Glomerular visceral epithelial cell (primary cell): ENCODE results near the gene PEX16.

ENCODE experiments used
- DNase-seq: peaks from one replicate; pipeline ENCODE4 v3.0.0-alpha.2; 2016; ENCODE audit errors: extremely low spot score

The PEX16 gene

DNA sequence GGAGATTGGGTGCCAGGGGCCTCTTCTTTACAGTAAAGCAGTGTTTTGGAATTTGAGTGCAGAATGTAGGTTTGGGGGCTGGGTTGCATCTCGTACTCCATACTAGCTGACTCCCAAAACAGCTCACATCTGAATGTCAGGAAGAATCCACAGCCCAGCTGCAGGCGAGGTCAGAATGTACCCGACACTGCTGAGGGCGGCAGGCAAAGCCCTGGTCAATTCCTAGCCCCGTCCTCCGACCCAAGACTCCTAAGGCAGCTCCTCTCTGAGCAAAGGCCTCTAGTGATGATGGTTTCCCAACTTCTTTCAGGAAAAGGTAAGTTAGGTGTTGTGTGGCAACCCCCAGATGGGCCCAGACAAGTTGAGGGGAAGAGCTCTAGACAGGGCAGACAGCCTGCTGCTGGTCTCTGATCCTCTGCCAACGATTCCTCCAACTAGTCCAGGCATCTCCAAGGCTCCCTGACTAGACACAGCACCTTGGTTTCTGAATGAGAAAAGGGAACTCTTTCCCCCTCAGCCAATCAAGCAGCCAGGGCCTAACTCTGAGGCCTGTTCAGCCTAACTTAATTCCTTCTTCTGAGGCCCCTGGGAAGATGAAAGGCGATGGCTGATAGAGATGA lies 13.4 kb upstream of the PEX16 start:
- no peak for DNase-seq

DNA sequence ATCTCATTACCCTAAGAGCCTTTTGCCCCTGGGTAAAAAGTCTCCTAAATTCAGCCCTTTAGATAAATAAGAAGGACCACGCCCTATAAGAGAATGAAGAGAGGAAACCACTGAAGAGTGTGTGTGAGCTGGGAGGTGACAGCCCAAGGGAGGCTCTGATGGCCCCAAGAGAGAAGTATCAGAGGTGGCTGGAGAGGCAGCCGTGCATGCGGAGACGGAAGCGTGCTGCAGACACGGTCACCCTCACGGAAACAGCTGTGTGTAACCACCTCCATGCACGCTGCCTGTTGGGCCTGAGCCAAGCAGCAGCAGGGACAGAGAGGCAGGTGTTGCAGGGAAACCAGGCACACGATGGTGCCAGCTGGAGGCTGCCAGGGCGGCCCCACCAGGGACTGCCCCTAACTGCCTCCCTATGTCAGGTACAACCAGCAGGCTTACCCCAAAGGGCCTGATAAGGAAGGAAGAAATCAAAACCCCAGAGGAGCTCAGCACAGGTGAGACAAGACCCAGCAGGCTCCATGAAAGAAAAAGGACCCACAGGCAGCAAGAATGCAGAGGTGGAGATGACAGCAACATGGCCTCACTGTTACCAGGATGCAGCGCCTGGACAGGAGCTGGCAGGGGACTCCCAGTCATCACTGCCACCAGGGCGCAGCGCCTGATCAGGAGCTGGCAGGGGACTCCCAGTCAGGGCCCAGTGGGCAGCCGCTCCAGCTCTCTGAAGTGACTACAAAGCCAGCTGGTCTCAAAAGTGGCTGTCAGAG lies 12.5 kb upstream of the PEX16 start:
- DNase-seq = no peak

DNA sequence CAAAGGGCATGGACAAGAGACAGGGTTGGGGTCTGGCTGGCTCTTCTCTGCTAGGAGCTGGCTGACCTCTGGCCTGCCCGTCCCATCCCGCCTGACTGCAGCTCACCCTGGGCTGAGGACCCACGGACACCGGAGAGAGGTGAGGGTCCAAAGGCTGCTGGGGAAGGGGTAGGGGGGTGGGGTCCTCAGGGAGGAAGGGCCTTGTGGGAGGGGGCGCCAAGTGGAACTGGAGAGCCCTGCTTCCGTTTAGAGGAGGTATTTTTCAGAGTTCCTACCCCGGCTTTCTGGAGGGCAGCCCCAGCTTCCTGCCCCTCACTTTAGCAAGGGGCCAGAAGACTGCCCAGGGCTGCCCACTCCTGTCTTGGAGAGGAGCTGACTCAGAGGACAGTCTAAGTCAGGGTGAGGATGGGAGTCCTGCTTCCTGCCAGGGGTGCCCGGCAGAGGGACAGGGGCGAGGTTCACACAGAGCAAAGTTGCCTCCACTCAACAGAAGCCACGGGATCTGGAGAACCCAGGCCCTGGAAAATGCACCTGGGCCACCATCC lies 11.9 kb upstream of the PEX16 start:
- DNase-seq = no peak

DNA sequence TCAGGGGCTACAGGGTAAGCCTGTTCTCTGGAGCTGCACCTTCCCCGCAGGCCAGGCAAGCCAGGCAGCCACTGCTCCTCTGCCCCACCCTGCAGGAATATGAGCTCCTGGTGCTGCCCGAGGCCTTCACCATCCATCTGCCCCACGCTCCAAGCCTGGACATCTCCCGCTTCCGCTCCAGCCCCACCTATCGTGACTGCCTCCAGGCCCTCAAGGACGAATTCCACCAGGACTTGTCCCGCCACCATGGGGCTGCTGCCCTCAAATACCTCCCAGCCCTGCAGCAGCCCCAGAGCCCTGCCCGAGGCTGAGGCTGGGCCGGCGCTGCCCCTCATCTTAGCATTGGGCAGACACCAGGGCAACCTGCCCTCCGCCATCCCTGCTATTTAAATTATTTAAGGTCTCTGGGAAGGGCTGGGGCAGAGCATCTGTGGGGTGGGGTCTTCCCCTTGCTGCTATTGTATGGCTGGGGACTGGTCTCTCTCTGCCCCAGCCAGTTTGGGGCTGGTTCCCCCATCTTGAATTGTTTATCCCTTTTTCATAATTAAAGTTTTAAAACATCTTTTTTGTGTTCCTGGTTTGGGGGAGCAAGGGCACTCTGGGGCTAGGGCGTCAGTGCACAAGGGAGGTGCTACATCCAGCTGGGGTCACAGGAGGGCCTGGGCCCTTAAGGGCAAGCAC lies 11.0 kb upstream of the PEX16 start:
- DNase-seq = no peak

DNA sequence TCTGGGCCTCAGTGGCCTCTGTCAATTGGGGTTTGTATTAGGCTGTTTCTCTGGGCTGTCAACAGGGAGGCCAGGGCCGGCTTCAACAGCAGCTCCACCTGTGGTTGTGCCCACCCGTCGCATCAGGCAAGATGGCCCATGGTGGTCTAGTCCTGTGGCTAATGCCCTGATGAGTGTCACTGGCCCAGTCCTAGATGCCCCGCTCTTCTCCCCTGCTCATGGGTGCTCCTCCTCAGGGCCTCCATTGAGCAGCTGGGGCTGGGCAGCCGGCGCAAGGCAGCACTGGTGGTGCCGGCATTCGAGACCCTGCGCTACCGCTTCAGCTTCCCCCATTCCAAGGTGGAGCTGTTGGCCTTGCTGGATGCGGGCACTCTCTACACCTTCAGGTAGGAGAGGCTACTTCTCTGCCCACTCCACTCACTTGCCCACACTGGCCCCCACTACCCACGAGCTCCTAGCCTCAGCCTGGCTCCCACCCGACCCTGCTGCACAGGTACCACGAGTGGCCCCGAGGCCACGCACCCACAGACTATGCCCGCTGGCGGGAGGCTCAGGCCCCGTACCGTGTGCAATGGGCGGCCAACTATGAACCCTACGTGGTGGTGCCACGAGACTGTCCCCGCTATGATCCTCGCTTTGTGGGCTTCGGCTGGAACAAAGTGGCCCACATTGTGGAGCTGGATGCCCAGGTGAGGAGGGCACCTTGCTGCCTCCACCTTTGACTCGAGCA lies 10.2 kb upstream of the PEX16 start:
- no peak for DNase-seq

DNA sequence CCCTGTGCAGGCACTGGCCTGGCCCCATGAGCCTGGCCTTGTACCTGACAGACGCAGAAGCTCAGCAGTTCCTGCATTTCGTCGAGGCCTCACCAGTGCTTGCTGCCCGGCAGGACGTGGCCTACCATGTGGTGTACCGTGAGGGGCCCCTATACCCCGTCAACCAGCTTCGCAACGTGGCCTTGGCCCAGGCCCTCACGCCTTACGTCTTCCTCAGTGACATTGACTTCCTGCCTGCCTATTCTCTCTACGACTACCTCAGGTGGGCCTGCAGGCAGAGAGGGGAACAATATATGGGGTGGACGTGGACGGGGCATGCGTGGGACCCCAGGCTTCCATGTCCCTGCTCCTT lies 9.6 kb upstream of the PEX16 start:
- no peak for DNase-seq

DNA sequence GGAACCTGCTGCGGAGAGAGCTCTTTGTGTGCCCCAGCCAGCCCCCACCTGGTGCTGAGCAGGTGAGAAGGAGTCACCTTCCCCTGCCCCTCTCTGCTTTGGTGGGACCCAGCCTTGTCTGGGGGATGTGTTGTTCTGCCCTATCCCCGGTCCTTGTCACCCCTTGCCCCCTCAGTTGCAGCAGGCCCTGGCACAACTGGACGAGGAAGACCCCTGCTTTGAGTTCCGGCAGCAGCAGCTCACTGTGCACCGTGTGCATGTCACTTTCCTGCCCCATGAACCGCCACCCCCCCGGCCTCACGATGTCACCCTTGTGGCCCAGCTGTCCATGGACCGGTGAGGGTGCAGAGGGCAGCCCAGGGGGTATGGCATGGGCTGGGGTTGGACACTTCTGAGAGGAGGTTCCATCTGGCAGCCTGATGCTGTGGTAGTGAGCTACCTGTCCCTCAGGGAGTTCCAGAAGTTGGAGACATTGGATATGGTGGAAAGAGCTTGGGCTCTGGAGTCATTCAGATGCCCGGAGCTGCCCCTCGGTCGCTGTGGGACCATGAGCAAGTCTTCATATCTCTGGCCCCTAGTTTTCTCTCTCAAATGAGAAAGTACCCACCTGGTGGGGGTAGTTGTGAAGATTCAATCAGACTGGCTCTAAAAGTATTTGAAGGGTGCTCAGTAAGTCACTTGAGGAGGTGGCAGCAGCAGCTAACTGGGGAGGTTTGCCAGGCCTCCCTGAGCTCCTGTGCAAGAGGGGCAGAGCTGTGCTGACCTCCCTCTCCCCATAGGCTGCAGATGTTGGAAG lies 9.1 kb upstream of the PEX16 start:
- DNase-seq = no peak

DNA sequence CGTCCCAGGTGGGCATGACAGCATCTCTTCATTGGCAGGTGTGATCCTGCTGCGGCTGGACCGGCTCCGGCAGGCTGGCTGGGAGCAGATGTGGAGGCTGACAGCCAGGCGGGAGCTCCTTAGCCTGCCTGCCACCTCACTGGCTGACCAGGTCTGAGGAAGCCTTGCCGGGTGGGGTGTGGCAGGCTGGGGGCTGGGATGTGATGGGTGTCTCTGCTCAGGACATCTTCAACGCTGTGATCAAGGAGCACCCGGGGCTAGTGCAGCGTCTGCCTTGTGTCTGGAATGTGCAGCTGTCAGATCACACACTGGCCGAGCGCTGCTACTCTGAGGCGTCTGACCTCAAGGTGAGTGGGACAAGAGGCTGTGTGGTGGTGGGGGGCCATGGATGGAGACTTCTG lies 8.3 kb upstream of the PEX16 start:
- DNase-seq = no peak

DNA sequence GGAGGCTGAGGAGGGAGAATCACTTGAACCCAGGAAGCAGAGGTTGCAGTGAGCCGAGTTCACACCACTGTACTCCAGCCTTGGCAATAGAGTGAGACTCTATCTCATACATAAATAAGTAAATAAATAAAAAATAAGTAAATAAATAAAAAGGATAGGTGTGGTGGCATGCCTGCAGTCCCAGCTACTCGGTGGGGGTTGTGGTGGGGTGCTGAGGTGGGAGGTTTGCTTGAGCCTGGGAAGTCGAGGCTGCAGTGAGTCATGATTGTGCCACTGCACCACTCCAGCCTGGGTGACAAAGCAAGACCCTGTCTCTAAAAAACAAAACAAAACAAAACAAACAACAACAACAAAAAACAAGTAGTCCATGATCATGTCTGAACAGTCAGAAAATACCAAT lies 7.9 kb upstream of the PEX16 start:
- DNase-seq = no peak

DNA sequence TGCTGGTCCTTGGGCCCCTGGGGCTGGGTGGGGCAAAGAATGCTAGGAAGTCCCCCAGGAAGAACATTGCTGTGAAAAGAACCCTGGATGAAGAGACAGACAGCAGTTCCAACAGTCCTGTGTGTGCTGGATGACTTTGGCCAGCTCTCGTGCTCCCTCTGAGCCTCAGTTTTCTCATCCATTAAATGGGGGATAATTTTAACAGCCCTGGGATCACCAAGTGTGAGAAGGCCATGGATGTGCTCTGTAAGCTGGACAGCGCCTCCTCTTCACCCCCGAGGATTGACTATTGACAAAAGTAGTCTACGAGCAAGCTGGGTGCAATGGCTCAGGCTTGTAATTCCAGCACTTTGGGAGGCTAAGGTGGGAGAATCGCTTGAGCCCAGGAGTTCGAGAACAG lies 7.2 kb upstream of the PEX16 start:
- no peak for DNase-seq

DNA sequence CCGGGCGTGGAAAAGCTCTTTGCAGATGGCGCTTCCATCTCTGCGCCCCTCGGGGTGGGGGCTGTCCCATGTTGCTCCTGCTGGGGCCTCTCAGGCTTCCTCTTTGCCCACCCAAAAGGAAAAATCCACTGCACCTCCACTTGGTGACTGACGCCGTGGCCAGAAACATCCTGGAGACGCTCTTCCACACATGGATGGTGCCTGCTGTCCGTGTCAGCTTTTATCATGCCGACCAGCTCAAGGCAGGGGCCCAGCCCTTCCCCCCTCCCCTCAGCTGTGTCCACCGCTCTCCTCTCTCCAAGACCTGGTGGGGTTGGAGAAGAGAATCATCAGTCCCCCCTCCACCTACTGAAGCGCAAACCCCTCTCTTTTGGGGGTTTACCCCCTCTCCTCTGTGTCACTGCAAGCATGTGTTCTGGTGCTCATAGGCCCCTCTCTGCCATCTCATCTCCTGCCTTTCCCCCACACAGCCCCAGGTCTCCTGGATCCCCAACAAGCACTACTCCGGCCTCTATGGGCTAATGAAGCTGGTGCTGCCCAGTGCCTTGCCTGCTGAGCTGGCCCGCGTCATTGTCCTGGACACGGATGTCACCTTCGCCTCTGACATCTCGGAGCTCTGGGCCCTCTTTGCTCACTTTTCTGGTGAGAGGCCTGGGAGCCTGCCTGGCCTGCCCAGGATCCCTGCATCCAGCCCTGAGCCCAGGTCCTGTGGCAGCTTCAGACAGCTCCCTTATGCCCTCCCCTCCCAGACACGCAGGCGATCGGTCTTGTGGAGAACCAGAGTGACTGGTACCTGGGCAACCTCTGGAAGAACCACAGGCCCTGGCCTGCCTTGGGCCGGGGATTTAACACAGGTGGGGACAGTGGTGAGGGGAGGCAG lies 6.6 kb upstream of the PEX16 start:
- no peak for DNase-seq

DNA sequence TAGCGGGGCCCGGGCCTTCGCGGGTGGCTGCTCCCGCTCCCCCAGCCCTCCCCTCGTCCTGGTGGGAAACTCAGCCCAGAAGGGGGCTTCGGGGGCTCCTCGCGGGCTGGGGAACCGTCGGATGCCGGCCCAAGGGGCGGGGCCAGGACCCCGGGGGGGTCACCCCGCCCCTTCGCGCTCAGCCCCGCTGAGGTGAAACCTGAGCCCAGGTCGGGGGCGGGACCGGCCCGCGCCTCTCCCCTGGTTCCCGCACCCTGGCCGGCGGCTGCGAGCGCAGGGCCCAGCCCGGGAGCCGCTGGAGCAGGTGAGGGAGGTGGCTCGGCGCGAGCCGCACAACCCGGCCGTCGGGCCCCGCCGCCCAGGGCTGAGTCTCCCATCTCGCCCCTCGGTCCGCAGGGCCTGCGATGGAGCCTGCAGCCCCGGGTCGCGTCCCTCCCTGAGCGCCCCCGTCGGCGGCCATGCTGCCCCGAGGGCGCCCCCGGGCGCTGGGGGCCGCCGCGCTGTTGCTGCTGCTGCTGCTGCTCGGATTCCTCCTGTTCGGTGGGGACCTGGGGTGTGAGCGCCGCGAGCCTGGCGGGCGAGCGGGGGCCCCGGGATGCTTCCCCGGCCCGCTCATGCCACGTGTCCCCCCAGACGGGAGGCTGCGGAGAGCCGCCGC lies 4.9 kb upstream of the PEX16 start, which contains the start of gene LARGE2:
Gene LARGE2 (plus strand): TSS at position 232 of the 658 bp plus-strand sequence. CDS start 227 bp downstream, at position 459.
- no peak for DNase-seq

DNA sequence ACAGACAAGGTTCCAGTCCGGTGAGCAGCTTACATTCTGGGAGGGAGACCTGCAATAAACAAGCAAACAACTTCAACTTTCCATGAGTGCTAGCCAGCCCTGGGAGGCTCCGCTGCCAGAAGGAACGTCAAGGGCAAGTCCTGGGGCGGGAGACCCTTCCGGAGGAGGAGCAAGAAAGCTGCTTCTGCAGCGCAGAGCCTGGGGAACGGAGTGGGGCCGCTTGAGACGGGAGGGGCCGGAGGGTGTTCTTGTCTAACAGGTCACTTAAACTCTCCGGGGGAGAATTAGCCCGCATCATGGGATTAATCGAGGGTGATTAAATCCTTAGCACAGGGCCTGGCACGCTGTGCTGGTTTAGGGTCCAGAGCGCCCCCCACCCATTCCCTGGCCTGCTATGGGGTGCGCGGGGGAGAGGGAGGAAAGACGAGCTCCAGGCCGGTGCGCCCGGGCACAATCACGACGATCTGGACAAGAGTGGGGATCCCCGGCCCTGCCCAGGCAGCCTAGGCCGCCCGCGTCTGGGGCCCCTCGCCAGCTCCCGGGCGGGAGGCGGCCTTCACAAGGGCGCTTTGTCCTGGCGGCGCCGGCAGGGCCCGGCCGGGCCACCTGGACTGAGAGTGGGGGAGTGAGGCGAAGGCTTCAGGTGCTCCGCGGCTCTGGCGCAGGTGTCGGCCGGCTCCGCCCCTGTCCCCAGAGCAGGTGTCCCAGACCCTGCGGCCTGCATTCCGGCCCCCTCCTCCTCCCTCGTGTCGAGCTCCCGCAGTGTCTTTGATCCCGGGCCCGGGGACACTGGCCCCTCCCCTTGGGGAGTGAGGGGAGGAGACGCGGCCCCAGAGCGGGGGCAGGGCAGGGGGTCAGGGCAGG lies 4.1 kb upstream of the PEX16 start:
- DNase-seq = no peak

DNA sequence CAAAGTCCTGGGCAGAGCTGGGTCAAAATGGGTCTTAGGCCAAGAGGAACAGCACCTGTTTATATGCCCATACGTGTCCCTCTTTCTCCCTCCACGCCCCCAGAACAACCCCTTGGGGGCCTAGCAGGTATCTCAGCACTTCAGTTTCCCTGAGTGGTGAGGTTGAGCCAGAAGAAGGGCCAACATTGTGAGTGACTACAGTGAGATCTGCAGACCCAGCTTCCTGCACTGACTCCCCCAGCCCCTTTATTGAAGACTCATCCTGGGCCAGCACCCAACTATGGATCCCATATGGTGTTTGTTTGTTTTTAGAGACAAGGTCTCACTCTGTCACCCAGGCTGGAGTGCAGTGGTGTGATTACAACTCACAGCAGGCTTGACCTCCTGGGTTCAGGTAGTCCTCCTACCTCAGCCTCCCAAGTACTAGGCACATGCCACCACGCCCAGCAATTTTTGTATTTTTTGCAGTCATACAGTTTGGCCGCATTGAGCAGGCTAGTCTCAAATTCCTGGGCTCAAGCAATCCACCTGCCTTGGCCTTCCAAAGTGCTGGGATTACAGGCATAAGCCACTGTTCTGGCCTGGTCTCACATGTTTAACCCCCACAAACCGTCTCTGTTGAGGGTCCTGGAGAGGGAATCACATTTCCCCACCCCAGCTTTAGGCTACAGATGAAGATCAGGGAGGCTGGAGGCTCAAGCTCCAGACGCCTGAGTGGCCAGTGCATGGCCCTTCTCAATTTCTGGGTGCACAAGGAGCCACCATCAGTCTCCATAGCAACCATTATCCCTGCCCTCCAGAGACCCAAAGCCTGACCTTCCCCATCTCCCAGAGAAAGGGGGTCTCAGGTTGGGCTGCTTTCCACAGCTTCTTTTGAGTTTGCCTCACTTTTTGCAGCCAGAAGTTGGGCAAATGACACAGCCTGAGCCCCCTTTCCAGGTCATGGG lies 3.1 kb upstream of the PEX16 start:
- DNase-seq = no peak

DNA sequence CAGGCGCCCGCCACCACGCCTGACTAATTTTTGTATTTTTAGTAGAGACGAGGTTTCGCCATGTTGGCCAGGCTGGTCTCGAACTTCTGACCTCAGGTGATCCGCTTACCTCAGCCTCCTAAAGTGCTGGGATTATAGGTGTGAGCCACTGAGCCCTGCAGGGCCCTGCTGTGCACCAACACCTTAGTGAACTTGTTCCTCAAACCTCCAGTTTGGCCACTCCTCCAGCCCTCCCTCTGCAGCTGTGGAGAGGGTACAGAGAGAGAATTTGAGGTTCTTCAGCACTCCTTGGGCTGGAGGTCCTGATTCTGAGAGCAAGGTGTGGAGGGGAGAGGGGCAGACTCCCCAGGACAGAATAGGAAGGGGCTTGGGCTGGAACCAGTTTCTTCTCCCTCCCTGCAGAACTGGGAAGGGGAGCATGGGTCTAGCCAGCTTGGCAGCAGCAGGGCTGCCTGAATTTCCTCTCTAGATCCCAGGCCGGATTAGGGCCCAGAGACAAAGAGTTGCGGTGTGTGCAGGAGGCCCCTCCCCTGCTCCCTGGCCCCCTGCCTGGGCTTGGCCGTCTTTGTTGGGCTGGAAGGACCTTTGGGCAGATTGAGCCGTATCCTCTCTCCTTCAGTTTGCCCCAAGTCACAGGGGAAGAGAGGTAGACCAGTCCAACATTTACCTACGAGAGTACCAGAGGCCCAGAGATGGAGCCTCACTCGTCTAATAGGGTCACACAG lies 2.3 kb upstream of the PEX16 start:
- no peak for DNase-seq

DNA sequence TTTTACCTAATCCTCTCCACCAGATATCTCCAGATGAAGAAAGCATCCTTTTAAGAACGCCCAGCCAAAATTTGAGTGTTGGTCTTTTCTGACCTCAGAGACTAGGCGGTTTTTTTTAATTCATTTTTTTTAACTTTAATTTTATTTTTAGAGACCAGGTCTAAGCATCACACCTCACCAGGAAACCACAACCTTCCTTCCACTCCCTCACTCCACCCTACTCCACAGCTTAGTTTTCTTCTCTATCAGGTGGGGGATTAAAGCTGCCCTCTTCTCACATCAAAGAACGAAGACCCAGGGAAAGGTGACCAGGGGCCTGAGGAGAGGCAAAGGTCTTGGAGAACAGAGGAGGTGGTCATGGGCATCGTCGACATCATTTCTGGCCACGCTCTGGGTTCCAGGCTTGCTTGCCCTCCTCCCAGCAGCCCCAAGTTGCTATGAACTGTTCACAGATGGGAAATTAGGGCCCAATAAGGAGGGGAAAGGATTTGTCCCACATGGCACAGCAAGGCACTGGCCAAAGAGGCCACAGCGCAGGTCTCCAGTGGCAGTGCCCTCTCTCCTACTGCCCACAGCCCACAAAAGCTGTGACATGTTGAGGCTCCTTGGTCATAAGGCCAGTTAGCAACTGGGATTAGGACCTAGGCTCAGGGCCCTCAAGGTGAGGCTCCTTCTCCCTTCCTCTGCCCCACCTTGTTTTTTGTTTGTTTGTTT lies 1.4 kb upstream of the PEX16 start:
- DNase-seq = no peak
